OCI-LY1 (cell line): ENCODE measurements around the gene CHRNG.

Experiments
- H2AFZ ChIP-seq: fragments of 200-600 bp; sonication (generic), shearing (Covaris generic); 2 replicates; pipeline ENCODE4 v1.6.0; 2014; ENCODE audit warnings: antibody characterized with exemption, mild to moderate bottlenecking, low read length
- H3F3A ChIP-seq: fragments of 200-600 bp; sonication (generic), shearing (Covaris generic); 2 replicates; pipeline ENCODE4 v1.6.0; 2014; ENCODE audit warnings: mild to moderate bottlenecking, antibody characterized with exemption, low read length, moderate library complexity; ENCODE audit not compliant: insufficient read depth
- H3K27ac ChIP-seq: fragments of 200-600 bp; sonication (generic); 2 replicates; pipeline ENCODE4 v1.5.1; 2014; ENCODE audit warnings: low read length, mixed run types, mild to moderate bottlenecking, low read depth; ENCODE audit not compliant: poor library complexity, severe bottlenecking
- H3K27me3 ChIP-seq: fragments of 200-600 bp; sonication (generic); 2 replicates; pipeline ENCODE4 v1.6.0; 2014; ENCODE audit warnings: antibody characterized with exemption, mild to moderate bottlenecking, low read length, moderate library complexity; ENCODE audit not compliant: insufficient read depth
- H3K36me3 ChIP-seq: fragments of 200-600 bp; sonication (generic); 2 replicates; pipeline ENCODE4 v1.6.1; 2014; ENCODE audit warnings: mild to moderate bottlenecking, antibody characterized with exemption, low read length, moderate library complexity, mixed read lengths; ENCODE audit not compliant: insufficient read depth
- H3K4me1 ChIP-seq: fragments of 200-600 bp; sonication (generic); 2 replicates; pipeline ENCODE4 v1.5.1; 2014; ENCODE audit warnings: mild to moderate bottlenecking, low read length, moderate library complexity; ENCODE audit not compliant: insufficient read depth, severe bottlenecking
- H3K4me2 ChIP-seq: fragments of 200-600 bp; sonication (generic), shearing (Covaris generic); 2 replicates; pipeline ENCODE4 v1.6.1; 2014; ENCODE audit warnings: low read length
- H3K4me3 ChIP-seq: fragments of 200-600 bp; sonication (generic); 2 replicates; pipeline ENCODE4 v1.5.1; 2014; ENCODE audit warnings: low read length, low read depth, mild to moderate bottlenecking, mixed read lengths; ENCODE audit not compliant: poor library complexity, severe bottlenecking
- H3K79me2 ChIP-seq: fragments of 200-600 bp; shearing (Covaris generic); 2 replicates; pipeline ENCODE4 v1.6.1; 2016; ENCODE audit warnings: mixed run types, low read length, mixed read lengths; ENCODE audit not compliant: insufficient read depth
- H3K9ac ChIP-seq: fragments of 200-600 bp; sonication (generic), shearing (Covaris generic); 2 replicates; pipeline ENCODE4 v1.6.1; 2014; ENCODE audit warnings: mild to moderate bottlenecking, low read length, mixed read lengths
- H3K9me2 ChIP-seq: fragments of 200-600 bp; sonication (generic), shearing (Covaris generic); 2 replicates; pipeline ENCODE4 v1.6.1; 2014; ENCODE audit warnings: low read depth, mild to moderate bottlenecking, low read length, mixed read lengths
- H3K9me3 ChIP-seq: fragments of 200-600 bp; shearing (Covaris generic); 2 replicates; pipeline ENCODE4 v1.6.1; 2014; ENCODE audit warnings: low read length, mixed read lengths
- H4K20me1 ChIP-seq: fragments of 200-600 bp; sonication (generic), shearing (Covaris generic); 2 replicates; pipeline ENCODE4 v1.6.0; 2016; ENCODE audit warnings: mild to moderate bottlenecking, low read length; ENCODE audit not compliant: insufficient read depth
- CTCF ChIP-seq: fragments of 200-600 bp; sonication (generic), shearing (Covaris generic); IDR thresholded peaks from 2 replicates; pipeline ENCODE4 v1.5.1; 2017; ENCODE audit warnings: mild to moderate bottlenecking, antibody characterized with exemption, low read length, moderate library complexity, mixed read lengths
- EZH2 ChIP-seq: fragments of 200-600 bp; sonication (generic), shearing (Covaris generic); IDR thresholded peaks from 2 replicates; pipeline ENCODE4 v1.8.0; 2017; ENCODE audit warnings: borderline replicate concordance, mixed run types, mild to moderate bottlenecking, antibody characterized with exemption, low read length, moderate library complexity, mixed read lengths

CHRNG gene

DNA sequence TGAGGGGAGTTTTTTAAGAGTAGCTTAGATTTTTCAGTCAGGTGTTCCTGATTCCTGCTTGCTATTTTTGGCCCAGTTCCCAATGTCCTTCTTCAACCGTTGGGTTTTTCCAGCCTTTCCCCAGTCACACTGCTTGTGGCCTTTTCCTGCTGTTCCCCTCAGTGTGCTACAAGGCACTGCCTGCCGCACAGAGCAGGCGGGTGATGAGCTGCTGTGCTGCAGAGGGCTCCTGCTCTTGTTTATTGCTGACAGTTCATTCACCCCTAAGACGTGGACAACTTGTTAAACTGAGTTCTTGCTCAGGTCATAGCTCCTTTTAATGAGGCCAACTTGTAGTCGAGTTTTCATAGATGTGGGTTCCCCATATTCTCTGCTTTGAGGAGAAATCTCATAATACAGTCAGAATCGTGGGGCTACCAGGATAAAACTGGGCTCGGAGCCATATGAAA lies 31.6 kb downstream of the CHRNG start:
- Histone ChIP-seq H3K36me3 (peaks cover 76% of the 10 kb centered on the region), H3K4me2 (no peak overlapping the region), H3K9me3 (no peaks in the 10 kb centered on the region), H3K9ac (no peak overlapping the region), H3K27me3 (no peaks in the 10 kb centered on the region), H2AFZ (no peak overlapping the region), H3K4me3 (no peak overlapping the region), H3K4me1 (no peaks in the 10 kb centered on the region), H3K79me2 (no peaks in the 10 kb centered on the region), H3K9me2 (no peaks in the 10 kb centered on the region), H4K20me1 (no peaks in the 10 kb centered on the region), H3K27ac (no peak overlapping the region), H3F3A (no peaks in the 10 kb centered on the region)
- TF ChIP-seq CTCF (no peak), EZH2 (no peak)

DNA sequence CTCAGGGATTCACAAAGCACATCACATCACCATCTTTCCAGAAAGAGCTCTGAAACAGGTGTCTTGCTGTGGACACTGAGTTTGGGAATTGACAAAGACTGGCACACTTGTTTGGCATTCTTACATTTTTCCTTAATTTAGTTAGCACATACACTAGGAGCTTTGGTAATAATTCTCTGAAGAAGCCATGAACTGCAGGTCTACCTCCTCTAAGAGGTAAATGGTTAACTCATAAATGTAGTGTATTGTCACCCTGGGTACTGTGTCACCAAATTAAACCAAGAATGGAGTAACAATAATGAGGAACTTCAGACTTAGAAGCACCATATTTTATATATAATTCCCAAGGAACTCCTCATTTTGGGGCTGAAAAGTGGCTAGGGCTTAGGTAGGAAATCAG lies 33.5 kb downstream of the CHRNG start:
- no peaks in the 10 kb centered on the region for H3K4me1 ChIP-seq
- no peak for TF ChIP-seq EZH2
- no peak for TF ChIP-seq CTCF
- H3K9me3 ChIP-seq = no peaks in the 10 kb centered on the region
- H3K27ac ChIP-seq = no peak overlapping the region
- H3K4me3 ChIP-seq = no peak overlapping the region
- H3F3A ChIP-seq = no peaks in the 10 kb centered on the region
- H3K4me2 ChIP-seq = no peak overlapping the region
- no peaks in the 10 kb centered on the region for H4K20me1 ChIP-seq
- no peaks in the 10 kb centered on the region for H3K9me2 ChIP-seq
- no peaks in the 10 kb centered on the region for H3K27me3 ChIP-seq
- H3K36me3 ChIP-seq = peaks cover 56% of the 10 kb centered on the region
- no peak overlapping the region for H2AFZ ChIP-seq
- H3K79me2 ChIP-seq = no peaks in the 10 kb centered on the region
- H3K9ac ChIP-seq = no peak overlapping the region

DNA sequence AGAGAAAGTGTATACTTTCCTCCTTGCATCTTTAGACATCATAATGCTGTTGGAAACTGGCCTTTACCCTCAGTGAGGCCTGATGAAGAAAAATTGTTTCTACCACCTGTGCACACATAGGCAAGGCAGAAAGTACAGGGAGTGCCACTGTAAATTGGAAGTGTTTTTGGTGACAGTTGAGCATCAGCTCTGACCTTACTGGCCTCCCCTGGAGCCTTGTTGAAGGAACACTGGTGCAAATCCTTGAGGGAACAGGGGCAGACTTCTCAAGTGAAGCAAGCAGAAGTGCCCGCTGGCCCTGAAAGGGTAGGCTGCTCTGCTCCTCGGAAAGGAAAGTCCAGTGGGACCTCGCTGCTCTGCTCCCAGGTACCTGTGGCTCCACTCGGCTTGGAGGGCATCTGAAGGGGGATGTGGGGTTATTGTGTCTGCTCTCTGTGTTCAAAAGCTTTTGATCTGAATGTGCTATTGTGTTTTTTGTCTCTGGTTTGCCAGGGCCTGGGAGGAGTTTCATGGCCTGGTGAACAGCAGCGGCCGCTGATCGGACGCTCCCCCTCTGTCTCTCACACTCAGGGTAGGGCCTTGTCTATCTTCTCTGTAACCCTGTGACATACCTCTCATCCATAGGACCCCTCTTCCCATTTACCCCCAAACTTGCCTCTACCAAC lies 34.4 kb downstream of the CHRNG start:
- no peak overlapping the region for H3K9ac ChIP-seq
- H3K36me3 ChIP-seq = peaks cover 48% of the 10 kb centered on the region
- no peaks in the 10 kb centered on the region for H3K9me2 ChIP-seq
- no peak overlapping the region for H3K4me3 ChIP-seq
- no peaks in the 10 kb centered on the region for H3K9me3 ChIP-seq
- no peaks in the 10 kb centered on the region for H3K79me2 ChIP-seq
- H3K4me1 ChIP-seq = no peaks in the 10 kb centered on the region
- no peak overlapping the region for H2AFZ ChIP-seq
- H3K27me3 ChIP-seq = no peaks in the 10 kb centered on the region
- no peak for TF ChIP-seq CTCF
- no peak for TF ChIP-seq EZH2
- no peak overlapping the region for H3K4me2 ChIP-seq
- no peaks in the 10 kb centered on the region for H3F3A ChIP-seq
- H4K20me1 ChIP-seq = no peaks in the 10 kb centered on the region
- no peak overlapping the region for H3K27ac ChIP-seq
